Measurements from ENCODE around the gene ALDH6A1. TPM values are rescaled to one million over a fixed set of nuclear protein-coding genes. Genes with fewer than 3 reads are reported as not detected.
A peak's percentile ranks its signal among the peaks of the same experiment; 100 is the strongest.

The ALDH6A1 gene
- total and polyA plus RNA-seq, 2 of the 13 experiments (the other 11 are each of a cell fraction or from before 2014, with no cell fraction given), result 26.9 to 49.9 TPM

- FAIRE-seq (no peak), DNase-seq (ENCODE audit: low spot score) (peak; percentile 23), ATAC-seq (peak; percentile 20)
- Histone ChIP-seq H3K27ac (ENCODE audit: extremely low read length, insufficient read depth, low read length) (peak overlapping the region; percentile 77), H4K20me1 (ENCODE audit: insufficient read depth, low read length) (no peaks in the 10 kb centered on the region), H3K4me2 (ENCODE audit: low read depth, low read length) (peak overlapping the region; percentile 94), H3K9ac (ENCODE audit: insufficient read depth, low read depth, low read length) (peak overlapping the region; percentile 80), H3K79me2 (ENCODE audit: insufficient read depth, low read length) (peaks cover 19% of the 10 kb centered on the region), H3K9me3 (ENCODE audit: low read length) (no peaks in the 10 kb centered on the region), H3K36me3 (replicated peaks in 1 of 2; ENCODE audit: control insufficient read depth in 1 of 2, insufficient read depth in 2 of 2, low read length in 2 of 2) (no peaks in the 10 kb centered on the region), H3K4me1 (ENCODE audit: insufficient read depth, low read length) (peaks cover 62% of the 10 kb centered on the region), H2AFZ (ENCODE audit: low read length) (peak overlapping the region; percentile 80), H3K4me3 (replicated peaks in 1 of 3; ENCODE audit: insufficient read depth in 1 of 3, low read depth in 2 of 3, low read length in 3 of 3) (peak overlapping the region; percentile 82 to 91 (median 82)), H3K27me3 (ENCODE audit: control insufficient read depth in 1 of 2, insufficient read depth in 2 of 2, low read length in 2 of 2) (no peaks in the 10 kb centered on the region)
- in situ Hi-C loops (cut with HindIII; ENCODE audit: extremely low pct_ligation_motif_present, low pct_unique_long_range_greater_than_20kb), result loop anchor here (5.0 kb wide), 1 partner anchor 67 kb away; the partner anchor contains the start of genes COQ6 and FAM161B
- intact Hi-C loops (cut with micrococcal nuclease; ENCODE audit: unreplicated experiment), result no loop called here
- ChIA-PET POLR2A (interaction anchor here (0.7 to 2.2 kb wide), 9 partner anchors 13 to 168 kb away, joined by 3 to 70 read pairs (median 6); partner anchors contain the start of genes COQ6, FAM161B, PTGR2 and ZNF410), CTCF (ENCODE audit: low intra/inter-chr PET ratio, low total read pairs) (no interaction called here)
- BruUV-seq (replicated peaks), result TSS peak; percentile 79
- 1% methylated on average over 21 of the region's 21 CpGs for WGBS (ENCODE audit: low lambda C conversion rate)
- no peak for TF ChIP-seq GLMP (CRISPR knock-in tag; IDR thresholded peaks at IDR 0.05; ENCODE audit: borderline replicate concordance)
- no peak for TF ChIP-seq NFIB (CRISPR knock-in tag; IDR thresholded peaks at IDR 0.05; ENCODE audit: borderline replicate concordance)
- TF ChIP-seq ELF3 (CRISPR knock-in tag; IDR thresholded peaks at IDR 0.05), result no peak
- TF ChIP-seq SIN3A (IDR thresholded peaks at IDR 0.05; ENCODE audit: borderline replicate concordance, low read depth, low read length), result 0 out of 2 replicates have a peak, but pooled peaks have one; percentile 97
- 0 out of 2 replicates have a peak, but pooled peaks have one; percentile 13 for TF ChIP-seq CREM (IDR thresholded peaks at IDR 0.05)
- no peak for TF ChIP-seq CREM (CRISPR knock-in tag; IDR thresholded peaks at IDR 0.05)
- 0 out of 2 replicates have a peak, but pooled peaks have one; percentile 6 for TF ChIP-seq SALL1 (CRISPR knock-in tag; IDR thresholded peaks at IDR 0.05)
- 0 out of 2 replicates have a peak, but pooled peaks have one; percentile 8 for TF ChIP-seq HBP1 (CRISPR knock-in tag; IDR thresholded peaks at IDR 0.05; ENCODE audit: low read depth)
- TF ChIP-seq SRF (IDR thresholded peaks at IDR 0.05; ENCODE audit: low read depth, low read length), result peak; percentile 94
- peak; percentile 91 for TF ChIP-seq SAP130 (CRISPR knock-in tag; IDR thresholded peaks at IDR 0.05; ENCODE audit: low read depth)
- peak; percentile 54 for TF ChIP-seq HDAC1 (CRISPR knock-in tag; IDR thresholded peaks at IDR 0.05)
- TF ChIP-seq YY1 (IDR thresholded peaks at IDR 0.05; ENCODE audit: insufficient read depth, insufficient replicate concordance, low read depth, low read length), result peak; percentile 41
- 0 out of 2 replicates have a peak, but pooled peaks have one; percentile 1 for TF ChIP-seq ZFP1 (CRISPR knock-in tag; IDR thresholded peaks at IDR 0.05)
- peak; percentile 14; the same call in 1 of the 2 replicates for TF ChIP-seq KDM5A (IDR thresholded peaks at IDR 0.05; ENCODE audit: borderline replicate concordance, low read length)
- 0 out of 2 replicates have a peak, but pooled peaks have one; percentile 33 for TF ChIP-seq FOXO4 (CRISPR knock-in tag; conservative IDR thresholded peaks at IDR 0.05)
- TF ChIP-seq ZC3H13 (CRISPR knock-in tag; IDR thresholded peaks at IDR 0.05), result no peak
- TF ChIP-seq ZNF414 (CRISPR knock-in tag; IDR thresholded peaks at IDR 0.05), result 0 out of 2 replicates have a peak, but pooled peaks have one; percentile 40
- TF ChIP-seq LCORL (IDR thresholded peaks at IDR 0.05), result no peak
- TF ChIP-seq LCORL (CRISPR knock-in tag; IDR thresholded peaks at IDR 0.05), result peak; percentile 44; the same call in 1 of the 2 replicates
- 0 out of 2 replicates have a peak, but pooled peaks have one; percentile 10 for TF ChIP-seq ZNF230 (CRISPR knock-in tag; IDR thresholded peaks at IDR 0.05)
- no peak for TF ChIP-seq NR3C1 (CRISPR knock-in tag; IDR thresholded peaks at IDR 0.05)
Observed at GRCh38 chr14:74019408-74020137, 64.7 kb downstream of the ALDH6A1 start.

Data from HepG2 (cell line).